Fibroblast of lung (primary cell): ENCODE results near the gene POLR2H. TPM values are rescaled to one million over a fixed set of nuclear protein-coding genes. Genes with fewer than 3 reads are reported as not detected.

Experiments
- DNase-seq, 2 donors: peaks; one replicate each; pipeline versions ENCODE4 v3.0.0 to v3.0.0-alpha.2; 2010; ENCODE audit warnings: low read depth in 2 of 2
- H2AFZ ChIP-seq: 2 replicates; pipeline ENCODE4 v1.5.1; 2012; ENCODE audit warnings: low read length, control low read depth, inconsistent platforms
- H3K27ac ChIP-seq: 2 replicates; pipeline ENCODE4 v1.5.1; 2011; ENCODE audit warnings: low read length, control low read depth; ENCODE audit not compliant: insufficient read depth
- H3K27me3 ChIP-seq: 2 replicates; pipeline ENCODE4 v1.5.1; 2011; ENCODE audit warnings: mild to moderate bottlenecking, low read length; ENCODE audit not compliant: control insufficient read depth, insufficient read depth
- H3K36me3 ChIP-seq: 2 replicates; pipeline ENCODE4 v1.5.1; 2011; ENCODE audit warnings: low read length; ENCODE audit not compliant: control insufficient read depth, insufficient read depth
- H3K4me1 ChIP-seq: 2 replicates; pipeline ENCODE4 v1.5.1; 2011; ENCODE audit warnings: low read length; ENCODE audit not compliant: control insufficient read depth, insufficient read depth; ENCODE audit errors: extremely low read depth
- H3K4me2 ChIP-seq: 2 replicates; pipeline ENCODE4 v1.5.1; 2011; ENCODE audit warnings: low read length, control low read depth; ENCODE audit not compliant: insufficient read depth; ENCODE audit errors: extremely low read depth
- H3K4me3 ChIP-seq, 4 experiments: fragments of 200-600 bp in 1 of 4; sonication (generic) in 1 of 4; replicated peaks in 1 of 4; 2 replicates each; pipeline ENCODE4 v1.5.1; 2011 to 2016; ENCODE audit warnings: low read length in 4 of 4, low read depth in 3 of 4, mild to moderate bottlenecking in 3 of 4, control low read depth in 2 of 4, inconsistent platforms in 1 of 4, mixed read lengths in 1 of 4; ENCODE audit not compliant: insufficient read depth in 1 of 4; ENCODE audit errors: control extremely low read depth in 1 of 4
- H3K79me2 ChIP-seq: 2 replicates; pipeline ENCODE4 v1.5.1; 2012; ENCODE audit warnings: mild to moderate bottlenecking, low read length, inconsistent platforms; ENCODE audit not compliant: control insufficient read depth, insufficient read depth
- H3K9ac ChIP-seq: 2 replicates; pipeline ENCODE4 v1.5.1; 2011; ENCODE audit warnings: mild to moderate bottlenecking, low read length, control low read depth; ENCODE audit not compliant: insufficient read depth
- H3K9me3 ChIP-seq: 2 replicates; pipeline ENCODE4 v1.5.1; 2012; ENCODE audit warnings: low read depth, low read length; ENCODE audit not compliant: control insufficient read depth, insufficient read depth
- H4K20me1 ChIP-seq: 2 replicates; pipeline ENCODE4 v1.5.1; 2011; ENCODE audit warnings: low read length; ENCODE audit not compliant: control insufficient read depth, insufficient read depth; ENCODE audit errors: extremely low read depth
- EZH2 ChIP-seq: IDR thresholded peaks from 2 replicates; pipeline ENCODE4 v1.5.1; 2012; ENCODE audit warnings: low read length, control low read depth, mild to moderate bottlenecking; ENCODE audit errors: missing control alignments
- polyA plus RNA-seq, 2 donors: library from polyadenylated mRNA; depleted of rRNA in 1 of 2; stranded (reverse) in 1 of 2; unstranded in 1 of 2; fragments of >200 nt; gene quantifications; 2 replicates each; pipeline ENCODE4 v1.2.1, GENCODE V29; 2011 to 2012; ENCODE audit warnings: missing spikeins in 1 of 2
- total RNA-seq: library from RNA; depleted of rRNA; stranded (reverse); fragments of >200 nt; gene quantifications from 2 replicates; pipeline ENCODE4 v1.2.1, GENCODE V29; 2014
- TF ChIP-seq, protein P1 (sequence below), 2 donors: IDR thresholded peaks in 1 of 2; conservative IDR thresholded peaks in 1 of 2; 1 replicate in 1 of 2; 2 replicates in 1 of 2; pipeline ENCODE4 v1.5.1; 2011 to 2012; ENCODE audit warnings: low read length in 2 of 2, control low read depth in 1 of 2, inconsistent platforms in 1 of 2, low read depth in 1 of 2, mild to moderate bottlenecking in 1 of 2

The POLR2H gene
- total and polyA plus RNA-seq, 2 donors (not counting 1 experiment from before 2014, with no cell fraction given) = 62.4 to 100 TPM

- no peak overlapping the region for H3K4me2 ChIP-seq
- no peak for DNase-seq
- H3K4me1 ChIP-seq = peaks cover under 1% of the 10 kb centered on the region
- no peak overlapping the region for H3K9ac ChIP-seq
- H4K20me1 ChIP-seq = no peaks in the 10 kb centered on the region
- H3K4me3 ChIP-seq = no peak overlapping the region
- H3K27ac ChIP-seq = no peak overlapping the region
- no peaks in the 10 kb centered on the region for H3K9me3 ChIP-seq
- TF ChIP-seq EZH2 = no peak
- TF ChIP-seq, protein P1, sequence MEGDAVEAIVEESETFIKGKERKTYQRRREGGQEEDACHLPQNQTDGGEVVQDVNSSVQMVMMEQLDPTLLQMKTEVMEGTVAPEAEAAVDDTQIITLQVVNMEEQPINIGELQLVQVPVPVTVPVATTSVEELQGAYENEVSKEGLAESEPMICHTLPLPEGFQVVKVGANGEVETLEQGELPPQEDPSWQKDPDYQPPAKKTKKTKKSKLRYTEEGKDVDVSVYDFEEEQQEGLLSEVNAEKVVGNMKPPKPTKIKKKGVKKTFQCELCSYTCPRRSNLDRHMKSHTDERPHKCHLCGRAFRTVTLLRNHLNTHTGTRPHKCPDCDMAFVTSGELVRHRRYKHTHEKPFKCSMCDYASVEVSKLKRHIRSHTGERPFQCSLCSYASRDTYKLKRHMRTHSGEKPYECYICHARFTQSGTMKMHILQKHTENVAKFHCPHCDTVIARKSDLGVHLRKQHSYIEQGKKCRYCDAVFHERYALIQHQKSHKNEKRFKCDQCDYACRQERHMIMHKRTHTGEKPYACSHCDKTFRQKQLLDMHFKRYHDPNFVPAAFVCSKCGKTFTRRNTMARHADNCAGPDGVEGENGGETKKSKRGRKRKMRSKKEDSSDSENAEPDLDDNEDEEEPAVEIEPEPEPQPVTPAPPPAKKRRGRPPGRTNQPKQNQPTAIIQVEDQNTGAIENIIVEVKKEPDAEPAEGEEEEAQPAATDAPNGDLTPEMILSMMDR (conservative IDR thresholded peaks at IDR 0.05 in 1 of 2, IDR thresholded peaks at IDR 0.05 in 1 of 2; ENCODE audit: low read depth in 1 of 2, low read length in 2 of 2) = no peak
- no peaks in the 10 kb centered on the region for H3K27me3 ChIP-seq
- no peak overlapping the region for H2AFZ ChIP-seq
- no peaks in the 10 kb centered on the region for H3K79me2 ChIP-seq
- H3K36me3 ChIP-seq = peaks cover 9% of the 10 kb centered on the region
These were observed 6.1 kb upstream of the POLR2H start for GRCh38 chr3:184355261-184356040.

GRCh38 chr3:184357248-184358123, 4.0 kb upstream of the POLR2H start:
- no peak overlapping the region for H2AFZ ChIP-seq
- no peak for DNase-seq
- H3K27ac ChIP-seq = no peak overlapping the region
- no peaks in the 10 kb centered on the region for H3K9me3 ChIP-seq
- peaks cover 6% of the 10 kb centered on the region for H3K4me1 ChIP-seq
- H3K9ac ChIP-seq = no peak overlapping the region
- no peaks in the 10 kb centered on the region for H4K20me1 ChIP-seq
- peaks cover 3% of the 10 kb centered on the region for H3K36me3 ChIP-seq
- H3K4me3 ChIP-seq = no peak overlapping the region
- TF ChIP-seq, protein P1 (conservative IDR thresholded peaks at IDR 0.05 in 1 of 2, IDR thresholded peaks at IDR 0.05 in 1 of 2; ENCODE audit: low read depth in 1 of 2, low read length in 2 of 2) = no peak
- TF ChIP-seq EZH2 = no peak
- no peaks in the 10 kb centered on the region for H3K27me3 ChIP-seq
- H3K79me2 ChIP-seq = peaks cover 3% of the 10 kb centered on the region
- no peak overlapping the region for H3K4me2 ChIP-seq

DNA sequence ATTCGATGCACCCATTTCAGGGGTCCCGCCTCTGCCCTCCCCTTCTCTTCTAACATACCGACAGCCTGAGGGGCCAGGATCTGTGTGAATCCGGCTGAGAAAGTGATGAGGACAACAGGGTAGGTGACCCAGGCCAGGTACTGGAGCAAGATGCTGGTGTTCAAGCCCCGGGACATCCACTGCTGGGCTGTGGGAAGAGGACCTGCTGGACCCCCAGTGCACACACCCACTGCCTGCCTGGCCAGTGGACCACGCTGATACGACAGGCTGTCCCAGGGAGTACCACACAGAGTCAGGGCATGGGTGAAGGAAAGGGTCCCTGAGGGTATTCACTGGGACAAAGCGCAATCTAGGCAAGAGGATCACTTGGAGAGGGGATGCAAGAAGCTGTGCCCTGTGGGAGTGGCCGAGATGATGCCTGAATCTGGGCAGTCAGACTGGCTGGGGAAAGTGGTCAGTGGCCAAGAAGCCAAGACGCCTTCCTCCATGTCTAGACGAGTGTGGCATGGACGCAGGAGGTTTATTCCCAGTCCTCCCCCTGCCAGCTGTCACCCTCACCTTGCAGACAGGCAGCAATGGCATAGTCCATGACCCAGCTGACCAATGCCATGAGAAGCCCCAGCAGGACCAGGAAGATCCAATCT, 3.3 kb upstream of the POLR2H start:
- no peak overlapping the region for H3K27ac ChIP-seq
- no peaks in the 10 kb centered on the region for H3K9me3 ChIP-seq
- DNase-seq = no peak
- H3K9ac ChIP-seq = no peak overlapping the region
- no peak overlapping the region for H3K4me2 ChIP-seq
- peaks cover 3% of the 10 kb centered on the region for H3K79me2 ChIP-seq
- H3K4me3 ChIP-seq = no peak overlapping the region
- no peaks in the 10 kb centered on the region for H3K27me3 ChIP-seq
- peaks cover 6% of the 10 kb centered on the region for H3K4me1 ChIP-seq
- H2AFZ ChIP-seq = no peak overlapping the region
- H3K36me3 ChIP-seq = peaks cover 2% of the 10 kb centered on the region
- TF ChIP-seq EZH2 = no peak
- TF ChIP-seq, protein P1 (conservative IDR thresholded peaks at IDR 0.05 in 1 of 2, IDR thresholded peaks at IDR 0.05 in 1 of 2; ENCODE audit: low read depth in 1 of 2, low read length in 2 of 2) = no peak
- no peaks in the 10 kb centered on the region for H4K20me1 ChIP-seq
